Skeletal muscle cell (primary cell): Measurements from ENCODE around the gene COL4A4.

Source experiments
- DNase-seq: peaks from one replicate; pipeline ENCODE4 v3.0.0-alpha.2; 2010; ENCODE audit warnings: low read depth
- H3K4me3 ChIP-seq: 2 replicates; pipeline ENCODE4 v1.5.1; 2011; ENCODE audit warnings: low read depth, mild to moderate bottlenecking, control low read depth, low read length, moderate library complexity

COL4A4 gene

DNA sequence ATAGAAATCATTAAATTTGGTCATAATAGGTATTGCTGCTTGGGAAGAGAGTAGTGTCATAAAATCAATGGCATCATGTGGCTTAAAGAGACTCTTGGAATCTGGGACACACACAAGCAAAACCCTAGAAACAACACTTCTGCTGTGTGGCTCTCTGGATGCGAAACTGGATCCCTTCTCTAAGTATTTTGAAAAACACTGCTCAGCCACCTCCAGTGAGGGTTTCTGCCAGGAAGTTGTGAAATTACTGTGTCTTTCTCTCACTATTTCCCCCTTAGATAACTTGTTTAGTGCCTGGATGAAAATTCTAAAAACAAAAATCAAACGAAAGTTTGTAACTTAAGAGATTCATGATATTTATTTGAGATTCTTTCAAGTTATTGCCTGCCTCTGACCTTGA, 164.3 kb downstream of the COL4A4 start:
- no peak for DNase-seq
- no peak overlapping the region for H3K4me3 ChIP-seq

GRCh38 chr2:226995625-226996041, 168.4 kb downstream of the COL4A4 start:
- peak; percentile 75 for DNase-seq

GRCh38 chr2:226994775-226995174, 169.2 kb downstream of the COL4A4 start:
- H3K4me3 ChIP-seq: no peak overlapping the region
- no peak for DNase-seq

More at GRCh38 chr2:226995625-226996041, 168.4 kb downstream of the COL4A4 start:
- no peak overlapping the region for H3K4me3 ChIP-seq

DNA sequence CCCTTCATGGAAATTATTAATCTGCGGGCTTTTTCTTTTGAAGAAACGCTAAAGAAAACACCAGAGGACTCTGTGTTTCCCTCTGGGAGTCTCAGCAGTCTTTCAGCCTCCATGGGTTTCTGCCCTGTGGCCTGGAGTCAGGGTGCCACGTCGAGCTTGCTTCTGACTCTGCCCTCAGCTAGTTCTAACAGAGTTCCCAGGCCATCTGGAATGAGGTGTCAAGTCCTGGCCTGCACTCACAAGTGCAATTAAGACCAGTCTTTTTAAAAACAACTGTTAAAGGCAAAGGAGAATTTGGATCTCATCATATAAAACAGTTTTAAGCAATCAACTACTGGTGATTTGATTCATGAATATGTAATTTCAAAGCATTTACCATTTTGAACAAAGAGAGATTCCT, 170.8 kb downstream of the COL4A4 start:
- no peak overlapping the region for H3K4me3 ChIP-seq

DNA sequence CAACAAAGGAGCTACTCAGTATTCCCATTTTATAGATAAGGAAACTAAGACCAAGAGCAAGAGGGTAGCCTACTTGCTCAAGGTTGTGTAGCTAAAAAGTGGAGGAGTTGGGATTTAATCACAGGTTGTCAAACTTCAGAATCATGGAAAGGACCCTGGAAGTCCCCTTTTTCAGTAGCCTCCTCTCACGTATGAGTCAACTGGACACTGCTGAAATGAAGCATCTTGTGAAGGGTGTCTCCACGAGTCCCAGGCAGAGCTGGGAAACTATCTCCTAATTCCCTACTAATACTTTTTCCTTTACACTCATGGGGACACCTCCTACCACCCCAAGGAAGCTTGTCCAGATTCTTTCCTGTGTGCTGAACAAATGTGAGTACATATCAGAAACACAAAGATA, 172.3 kb downstream of the COL4A4 start:
- DNase-seq: no peak
- H3K4me3 ChIP-seq: no peak overlapping the region

More for the DNA sequence above, 170.8 kb downstream of the COL4A4 start:
- DNase-seq: no peak

DNA sequence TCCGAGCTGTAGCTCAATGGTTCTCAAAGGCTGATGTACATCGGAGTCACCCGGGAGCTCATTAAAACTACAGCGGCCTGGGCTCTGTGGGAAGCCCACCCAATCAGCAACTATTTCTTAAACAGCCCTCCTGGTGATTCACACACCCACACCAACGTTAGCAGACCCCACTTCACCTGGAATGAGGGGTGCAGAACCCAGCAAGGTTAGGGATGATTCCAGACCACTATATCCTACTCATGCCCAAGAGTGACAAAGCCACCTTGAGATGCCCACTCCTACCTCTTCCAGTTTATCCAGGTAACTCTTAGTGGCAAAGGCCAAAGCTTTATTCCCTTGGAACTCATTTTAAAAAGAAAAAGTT, 178.4 kb downstream of the COL4A4 start:
- no peak overlapping the region for H3K4me3 ChIP-seq
- no peak for DNase-seq

DNA sequence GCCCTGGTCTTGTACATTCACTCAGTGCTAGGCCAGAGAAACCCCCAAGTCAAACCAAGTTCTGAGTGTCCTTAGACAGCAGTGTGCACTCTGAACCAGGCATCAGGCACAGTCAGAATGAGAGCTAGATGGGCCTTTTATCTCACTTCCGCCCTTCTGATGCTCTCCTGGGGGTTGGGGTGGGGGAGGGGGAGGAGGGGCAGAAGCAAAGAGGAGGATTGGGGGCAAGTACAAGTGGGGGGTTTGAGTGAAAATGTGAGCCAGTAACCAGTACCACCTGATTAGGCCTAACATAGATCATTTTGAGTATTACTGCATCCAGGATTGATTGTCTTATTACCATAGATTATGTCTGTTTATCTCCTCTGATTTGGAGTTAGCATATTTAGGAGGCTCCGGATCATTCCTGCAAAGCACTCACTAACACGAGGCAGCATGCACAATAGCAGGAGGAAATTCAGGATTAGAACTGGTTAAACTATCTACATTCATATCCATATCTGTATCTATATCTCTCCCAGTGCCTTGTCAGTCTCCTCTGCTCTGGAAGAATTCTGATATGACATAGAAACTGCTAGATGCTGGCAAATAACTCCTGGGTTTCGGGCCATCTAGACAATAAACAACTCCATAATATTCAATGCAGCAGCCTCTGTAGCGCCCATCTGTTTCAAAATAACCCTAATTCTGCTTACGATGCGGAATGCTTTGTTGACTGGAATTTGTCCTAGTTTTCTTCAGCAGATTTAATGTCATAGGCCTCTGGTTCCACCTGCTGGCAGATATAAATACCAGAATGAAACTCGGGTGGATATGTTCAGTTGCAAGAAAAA, 179.0 kb downstream of the COL4A4 start:
- DNase-seq: peak; percentile 36
- no peak overlapping the region for H3K4me3 ChIP-seq

DNA sequence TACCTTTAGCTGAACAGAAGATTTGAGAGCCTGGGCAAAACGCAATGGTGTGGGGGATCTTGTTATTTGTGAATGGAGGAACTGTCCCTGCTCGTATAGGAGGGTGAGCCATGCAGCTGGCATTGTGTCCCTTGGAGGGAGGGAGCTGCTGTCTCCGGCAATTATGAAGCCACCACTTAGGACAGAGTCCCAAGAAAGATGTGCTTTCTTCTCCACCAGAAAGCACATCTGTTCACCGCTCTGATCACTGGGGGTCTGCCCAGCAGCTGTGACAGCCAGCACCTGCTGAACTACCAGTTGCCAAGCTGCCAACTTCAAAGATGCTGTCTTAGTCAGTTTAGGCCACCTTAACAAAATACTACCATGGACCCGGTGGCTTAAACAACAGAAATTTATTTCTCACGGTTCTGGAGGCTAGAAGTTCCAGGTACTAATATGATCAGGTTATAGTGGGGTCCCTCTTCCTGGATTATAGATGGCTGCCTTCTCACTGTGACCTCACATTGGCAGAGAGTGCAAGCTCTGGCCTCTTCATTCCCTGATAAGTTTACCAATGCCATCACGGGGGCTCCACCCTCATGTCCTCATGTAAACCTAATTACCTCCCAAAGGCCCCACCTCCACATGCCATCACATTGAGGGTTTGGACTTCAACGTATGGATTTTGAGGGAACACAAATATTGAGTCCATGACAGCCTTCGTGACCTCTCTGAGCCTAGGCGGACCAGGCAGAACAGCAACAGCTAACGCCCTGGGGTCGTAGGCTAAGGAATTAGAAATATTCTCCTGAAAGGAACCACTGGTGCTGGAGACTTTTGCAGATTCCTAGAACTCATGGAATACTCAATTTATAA, 179.9 kb downstream of the COL4A4 start:
- no peak overlapping the region for H3K4me3 ChIP-seq
- no peak for DNase-seq

- no peak for DNase-seq
- no peak overlapping the region for H3K4me3 ChIP-seq
Measured at GRCh38 chr2:226981791-226982326, 182.1 kb downstream of the COL4A4 start.

DNA sequence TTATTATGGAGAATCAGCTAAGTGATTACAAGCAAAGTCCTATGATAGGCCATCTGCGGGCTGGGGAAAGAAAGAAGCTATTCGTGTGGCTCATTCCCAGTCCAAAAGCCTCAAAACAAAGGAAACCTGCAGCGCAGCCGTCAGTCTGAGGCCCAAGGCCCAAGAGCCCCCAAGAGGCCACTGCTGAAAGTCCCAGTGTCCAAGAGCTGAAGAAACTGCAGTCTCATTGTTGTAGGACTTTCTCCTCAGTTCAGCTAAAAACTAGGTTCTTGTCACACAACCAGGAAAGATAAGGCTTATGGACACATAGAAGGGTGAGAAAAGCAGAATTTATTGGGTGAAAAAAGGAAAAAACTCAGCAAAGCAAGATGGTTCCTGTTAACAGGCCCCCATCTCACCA, 185.0 kb downstream of the COL4A4 start:
- DNase-seq: no peak
- no peak overlapping the region for H3K4me3 ChIP-seq

GRCh38 chr2:226978300-226978699, 185.7 kb downstream of the COL4A4 start:
- no peak overlapping the region for H3K4me3 ChIP-seq
- DNase-seq: no peak

- DNase-seq: peak; percentile 69
Measured at GRCh38 chr2:226977775-226978190, 186.2 kb downstream of the COL4A4 start.

GRCh38 chr2:226973816-226974215, 190.2 kb downstream of the COL4A4 start:
- no peak for DNase-seq
- H3K4me3 ChIP-seq: no peak overlapping the region

More at GRCh38 chr2:226977775-226978190, 186.2 kb downstream of the COL4A4 start:
- no peak overlapping the region for H3K4me3 ChIP-seq

DNA sequence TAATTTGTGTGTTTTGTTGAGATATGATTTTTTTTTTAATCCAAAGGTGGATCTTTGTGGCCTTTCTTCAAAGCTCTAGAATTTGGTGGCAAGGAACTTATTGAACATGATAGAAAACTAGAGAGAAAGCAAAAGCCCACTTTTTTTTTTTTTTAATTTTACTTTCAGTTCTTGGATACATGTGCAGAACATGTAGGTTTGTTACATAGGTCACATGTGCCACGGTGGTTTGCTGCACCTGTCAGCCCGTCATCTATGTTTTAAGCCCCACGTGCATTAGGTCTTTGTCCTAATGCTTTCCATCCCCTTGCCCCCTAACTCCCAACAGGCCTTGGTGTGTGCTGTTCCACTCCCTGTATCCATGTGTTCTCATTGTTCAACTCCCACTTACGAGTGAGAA, 192.2 kb downstream of the COL4A4 start:
- no peak overlapping the region for H3K4me3 ChIP-seq
- no peak for DNase-seq

- no peak overlapping the region for H3K4me3 ChIP-seq
- DNase-seq: no peak
Measured at GRCh38 chr2:226971084-226971483, 192.9 kb downstream of the COL4A4 start.

- no peak overlapping the region for H3K4me3 ChIP-seq
Measured at GRCh38 chr2:226970362-226970761, 193.6 kb downstream of the COL4A4 start.

DNA sequence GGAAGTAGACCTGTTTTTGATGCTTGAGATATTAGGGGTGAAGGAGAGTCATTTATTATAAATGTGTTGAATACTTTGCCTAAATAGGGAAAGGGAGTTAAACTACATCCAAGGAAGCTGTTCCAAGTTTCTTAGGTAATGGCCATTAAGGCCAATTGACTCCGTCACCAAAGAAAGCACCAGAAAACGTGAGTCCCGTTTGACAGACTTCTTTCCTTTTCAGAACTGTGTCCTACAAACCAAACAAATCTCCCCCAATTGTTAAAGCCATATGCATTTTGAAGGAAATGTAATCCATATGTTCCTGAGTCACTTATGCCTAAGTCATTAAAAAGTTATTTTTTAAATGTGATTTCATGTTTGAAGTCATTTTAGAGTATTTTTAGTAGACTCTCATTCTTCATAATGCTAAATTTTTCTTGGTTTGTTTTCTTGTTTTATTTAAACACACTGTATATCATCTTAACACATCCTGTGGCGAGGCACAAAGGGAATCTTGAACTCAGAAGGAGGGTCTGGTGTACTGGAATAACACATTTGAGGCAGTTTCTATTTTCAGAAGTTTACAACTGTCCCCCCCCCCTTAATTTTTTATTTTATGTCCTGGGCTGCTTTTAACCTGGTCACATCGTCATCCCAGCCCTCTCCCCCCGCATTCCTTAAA, 194.5 kb downstream of the COL4A4 start:
- DNase-seq: no peak

More at GRCh38 chr2:226970362-226970761, 193.6 kb downstream of the COL4A4 start:
- DNase-seq: no peak

GRCh38 chr2:226965376-226965775, 198.6 kb downstream of the COL4A4 start:
- DNase-seq: no peak
- no peak overlapping the region for H3K4me3 ChIP-seq

More for the DNA sequence above, 194.5 kb downstream of the COL4A4 start:
- no peak overlapping the region for H3K4me3 ChIP-seq

- no peak overlapping the region for H3K4me3 ChIP-seq
- DNase-seq: peak; percentile 25
Measured at GRCh38 chr2:226963528-226963927, 200.5 kb downstream of the COL4A4 start.
